ENCODE measurements around the gene SNRNP25. TPM values are rescaled to one million over a fixed set of nuclear protein-coding genes. Genes with fewer than 3 reads are reported as not detected.
A peak's percentile ranks its signal among the peaks of the same experiment; 100 is the strongest.

Gene SNRNP25
- total and polyA plus RNA-seq, 9 of the 15 experiments (the other 6 are each of a cell fraction or from before 2014, with no cell fraction given), result 59.0 to 176 (median 108) TPM

GRCh38 chr16:72561-73548 is 19.2 kb downstream of the SNRNP25 start, which contains the start of gene RHBDF1 (continued):
- TF ChIP-seq ETV6 (IDR thresholded peaks at IDR 0.05; ENCODE audit: borderline replicate concordance in 1 of 2, low read depth in 2 of 2, low read length in 1 of 2), result 0 out of 4 replicates have a peak, but pooled peaks of 1 of the 2 experiments have one; percentile 26
- no peak for TF ChIP-seq ETV6 (CRISPR knock-in tag; IDR thresholded peaks at IDR 0.05; ENCODE audit: borderline replicate concordance)
- TF ChIP-seq DPF2 (IDR thresholded peaks at IDR 0.05), result peak; percentile 31; the same call in 1 of the 2 replicates
- peak; percentile 58 for TF ChIP-seq DACH1 (IDR thresholded peaks at IDR 0.05; ENCODE audit: partially characterized antibody)
- TF ChIP-seq TARDBP (IDR thresholded peaks at IDR 0.05), result 0 out of 2 replicates have a peak, but pooled peaks have one; percentile 36
- peak in 1 of 2 experiments; percentile 43 for TF ChIP-seq E2F6 (IDR thresholded peaks at IDR 0.05; ENCODE audit: borderline replicate concordance in 1 of 2, extremely low read depth in 1 of 2, insufficient read depth in 1 of 2, insufficient read length in 1 of 2, low read depth in 1 of 2, low read length in 1 of 2, poor library complexity in 1 of 2, severe bottlenecking in 1 of 2)
- peak; percentile 93 for TF ChIP-seq ATF3 (IDR thresholded peaks at IDR 0.05)
- TF ChIP-seq ATF3 (CRISPR knock-in tag; conservative IDR thresholded peaks at IDR 0.05), result peak; percentile 49; the same call in 1 of the 2 replicates
- TF ChIP-seq TEAD1 (CRISPR knock-in tag; IDR thresholded peaks at IDR 0.05), result peak; percentile 100
- peak; percentile 62; the same call in 1 of the 2 replicates for TF ChIP-seq ARID2 (IDR thresholded peaks at IDR 0.05)
- peak; percentile 81 for TF ChIP-seq CXXC5 (CRISPR knock-in tag; IDR thresholded peaks at IDR 0.05)
- TF ChIP-seq RBM25 (IDR thresholded peaks at IDR 0.05; ENCODE audit: low read depth, low read length, severe bottlenecking), result peak; percentile 100
- peak; percentile 98 for TF ChIP-seq JUND (IDR thresholded peaks at IDR 0.05; ENCODE audit: borderline replicate concordance, low read depth, low read length)
- TF ChIP-seq JUND (tag; IDR thresholded peaks at IDR 0.05; ENCODE audit: borderline replicate concordance, low read depth, low read length), result peak; percentile 93; the same call in 2 of the 3 replicates
- peak; percentile 35; the same call in 1 of the 2 replicates for TF ChIP-seq BHLHE40 (IDR thresholded peaks at IDR 0.05; ENCODE audit: low read length)
- TF ChIP-seq KLF1 (tag; IDR thresholded peaks at IDR 0.05), result 0 out of 2 replicates have a peak, but pooled peaks have one; percentile 54
- TF ChIP-seq JUN (IDR thresholded peaks at IDR 0.05; ENCODE audit: borderline replicate concordance, low read depth, low read length), result peak; percentile 89
- TF ChIP-seq JUN (CRISPR knock-in tag; IDR thresholded peaks at IDR 0.05; ENCODE audit: borderline replicate concordance), result 0 out of 2 replicates have a peak, but pooled peaks have one; percentile 63
- peak; percentile 26 for TF ChIP-seq PHF20 (IDR thresholded peaks at IDR 0.05; ENCODE audit: partially characterized antibody)
- peak; percentile 100 for TF ChIP-seq ZFP36 (IDR thresholded peaks at IDR 0.05; ENCODE audit: low read depth, low read length, partially characterized antibody)
- TF ChIP-seq ZNF639 (CRISPR knock-in tag; conservative IDR thresholded peaks at IDR 0.05 in 1 of 2, IDR thresholded peaks at IDR 0.05 in 1 of 2), result 0 out of 4 replicates have a peak, but pooled peaks of 1 of the 2 experiments have one; percentile 44
